Pancreas (tissue), 10 donors: ENCODE measurements around the gene SMOC1. TPM values are rescaled to one million over a fixed set of nuclear protein-coding genes. Genes with fewer than 3 reads are reported as not detected.

Experiments used
- ATAC-seq, 4 donors: fragments of 200-7000 bp; cut with Tn5 transposase; one replicate each; pipeline versions ENCODE4 v1.8.0 to v1.9.1; 2020; ENCODE audit warnings: mild to moderate bottlenecking in 4 of 4, moderate library complexity in 4 of 4
- DNase-seq, 6 donors: peaks; one replicate each; pipeline ENCODE4 v3.0.0-alpha.2; 2020
- FAIRE-seq: peaks from 2 replicates; lab custom pipeline; 2012; peaks lifted over from hg19 to GRCh38; lab: Jason Lieb, UNC
- H3K27ac ChIP-seq, 4 donors: fragments of 200-600 bp; sonication (generic); 1 replicate in 3 of 4; 2 replicates in 1 of 4; pipeline versions ENCODE4 v1.5.0 to v1.8.0; 2020
- H3K27me3 ChIP-seq, 4 donors: fragments of 200-600 bp; one replicate each; pipeline ENCODE4 v1.8.0; 2021
- H3K36me3 ChIP-seq, 3 donors: fragments of 200-600 bp; sonication (generic) in 1 of 3; one replicate each; pipeline versions ENCODE4 v1.5.0 to v1.8.0; 2020 to 2021
- H3K4me1 ChIP-seq, 3 donors: fragments of 200-600 bp; one replicate each; pipeline ENCODE4 v1.8.0; 2021
- H3K4me3 ChIP-seq, 4 donors: fragments of 200-600 bp; sonication (generic) in 2 of 4; one replicate each; pipeline versions ENCODE4 v1.5.0 to v1.8.0; 2020 to 2021
- H3K9me3 ChIP-seq, 4 donors: fragments of 200-600 bp; one replicate each; pipeline ENCODE4 v1.8.0; 2021
- WGBS, 2 donors: extraction: QIAGEN DNeasy Blood & Tissue Kit; methylation state at CpG; one replicate each; pipeline ENCODE4 v1.1.7; 2013; 5-methylcytosine and 5-hydroxymethylcytosine counted together
- intact Hi-C, 3 donors: fragments of 100-400 bp; cut with DNase I; formaldehyde crosslinking; loops; one replicate each; pipeline versions ENCODE4 v1.11.1 to v1.14.2; 2022
- polyA plus RNA-seq, 2 donors: library from polyadenylated mRNA; stranded (reverse); fragments of 200-250 nt; gene quantifications; one replicate each; pipeline ENCODE4 v1.2.3, GENCODE V29; 2013
- total RNA-seq, 6 donors: library from RNA; stranded (reverse); fragmentation: NEBNext Ultra II Directional in 4 of 6; extraction: Animal tissue kit (Norgen Biotek cat#: 25700) in 4 of 6; gene quantifications; one replicate each; pipeline versions ENCODE4 v1.2.1 to v1.2.4, GENCODE V29; 2021 to 2023
- TF ChIP-seq, protein P1 (sequence below), 4 donors: fragments of 200-600 bp; sonication (generic) in 3 of 4; IDR thresholded peaks; one replicate each; pipeline versions ENCODE4 v1.5.0 to v1.8.0; 2021; ENCODE audit warnings: antibody characterized with exemption in 4 of 4
- donor health status: healthy with polysubstance abuse.
- donor health status: DM: no; HTN: no; CAD: no; lungs with moderate emphysema.
- donor health status: DM: no; HTN: no; CAD: no.
- donor health status: control.
- donor health status: control.
- donor health status: Bipolar disorder and iron deficiency.
- donor health status: DM: yes; HTN: yes; CAD: no.
- donor health status: DM: no; HTN: no; CAD: no.
- donor health status: DM: no; HTN: no; CAD: no.
- donor health status: DM: yes; HTN: yes; CAD: no.

Gene SMOC1
- total and polyA plus RNA-seq, 8 donors, result 2.2 to 55.7 (median 6.3) TPM

DNA sequence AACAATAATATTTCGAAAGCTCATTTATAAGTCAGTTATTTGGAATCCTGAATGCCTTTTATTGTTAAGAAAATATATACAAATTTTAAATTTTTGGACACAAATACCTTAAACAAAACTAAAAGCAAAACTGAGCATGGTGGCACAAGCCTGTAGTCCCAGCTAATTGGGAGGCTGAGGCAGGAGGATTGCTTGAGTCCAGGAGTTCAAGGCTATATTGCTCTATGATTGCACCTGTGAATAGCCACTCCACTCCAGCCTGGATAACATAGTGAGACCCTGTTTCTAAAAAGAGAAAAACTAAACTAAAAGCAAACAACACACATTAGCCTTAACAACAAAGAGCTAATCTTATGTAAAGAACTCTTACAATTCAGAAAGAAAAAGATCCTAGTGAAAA is 78.8 kb downstream of the SMOC1 start:
- Histone ChIP-seq H3K36me3 (no peaks in the 10 kb centered on the region), H3K4me1 (no peaks in the 10 kb centered on the region), H3K9me3 (no peaks in the 10 kb centered on the region), H3K27me3 (no peaks in the 10 kb centered on the region), H3K4me3 (no peak overlapping the region), H3K27ac (no peak overlapping the region)
- FAIRE-seq, result no peak
- DNase-seq, result no peak
- TF ChIP-seq, protein P1, sequence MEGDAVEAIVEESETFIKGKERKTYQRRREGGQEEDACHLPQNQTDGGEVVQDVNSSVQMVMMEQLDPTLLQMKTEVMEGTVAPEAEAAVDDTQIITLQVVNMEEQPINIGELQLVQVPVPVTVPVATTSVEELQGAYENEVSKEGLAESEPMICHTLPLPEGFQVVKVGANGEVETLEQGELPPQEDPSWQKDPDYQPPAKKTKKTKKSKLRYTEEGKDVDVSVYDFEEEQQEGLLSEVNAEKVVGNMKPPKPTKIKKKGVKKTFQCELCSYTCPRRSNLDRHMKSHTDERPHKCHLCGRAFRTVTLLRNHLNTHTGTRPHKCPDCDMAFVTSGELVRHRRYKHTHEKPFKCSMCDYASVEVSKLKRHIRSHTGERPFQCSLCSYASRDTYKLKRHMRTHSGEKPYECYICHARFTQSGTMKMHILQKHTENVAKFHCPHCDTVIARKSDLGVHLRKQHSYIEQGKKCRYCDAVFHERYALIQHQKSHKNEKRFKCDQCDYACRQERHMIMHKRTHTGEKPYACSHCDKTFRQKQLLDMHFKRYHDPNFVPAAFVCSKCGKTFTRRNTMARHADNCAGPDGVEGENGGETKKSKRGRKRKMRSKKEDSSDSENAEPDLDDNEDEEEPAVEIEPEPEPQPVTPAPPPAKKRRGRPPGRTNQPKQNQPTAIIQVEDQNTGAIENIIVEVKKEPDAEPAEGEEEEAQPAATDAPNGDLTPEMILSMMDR (IDR thresholded peaks at IDR 0.05), result no peak
- ATAC-seq, result no peak
- 38 to 97% methylated on average over 1 of the region's 1 CpG for WGBS, 2 donors
- intact Hi-C loops, result no loop called here

DNA sequence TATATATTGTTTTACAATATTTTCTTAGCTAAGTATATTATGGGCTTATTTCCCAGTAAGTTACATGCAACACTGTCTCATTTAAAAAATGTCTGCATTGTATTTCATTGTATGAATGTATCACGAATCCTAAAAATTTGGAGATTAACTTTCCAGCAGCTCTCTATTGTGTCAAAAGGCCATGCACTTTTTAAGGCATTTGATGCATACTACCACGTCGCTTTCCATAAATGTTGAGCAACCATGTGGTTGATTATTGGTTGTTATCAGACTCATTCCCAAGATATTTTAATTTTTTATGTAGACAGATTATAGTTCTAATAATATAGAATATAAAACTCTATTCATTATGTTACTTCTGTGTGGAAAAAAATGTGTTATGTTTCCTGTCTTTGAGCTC is 79.9 kb downstream of the SMOC1 start:
- TF ChIP-seq, protein P1 (IDR thresholded peaks at IDR 0.05), result no peak
- no peak overlapping the region for H3K4me3 ChIP-seq
- ATAC-seq (no peak), DNase-seq (no peak), FAIRE-seq (no peak)
- H3K27me3 ChIP-seq, result no peaks in the 10 kb centered on the region
- H3K4me1 ChIP-seq, result no peaks in the 10 kb centered on the region
- 90 to 91% methylated on average over 3 of the region's 3 CpGs for WGBS, 2 donors
- no peaks in the 10 kb centered on the region for H3K9me3 ChIP-seq
- no peak overlapping the region for H3K27ac ChIP-seq
- no peaks in the 10 kb centered on the region for H3K36me3 ChIP-seq
- intact Hi-C loops, result no loop called here

DNA sequence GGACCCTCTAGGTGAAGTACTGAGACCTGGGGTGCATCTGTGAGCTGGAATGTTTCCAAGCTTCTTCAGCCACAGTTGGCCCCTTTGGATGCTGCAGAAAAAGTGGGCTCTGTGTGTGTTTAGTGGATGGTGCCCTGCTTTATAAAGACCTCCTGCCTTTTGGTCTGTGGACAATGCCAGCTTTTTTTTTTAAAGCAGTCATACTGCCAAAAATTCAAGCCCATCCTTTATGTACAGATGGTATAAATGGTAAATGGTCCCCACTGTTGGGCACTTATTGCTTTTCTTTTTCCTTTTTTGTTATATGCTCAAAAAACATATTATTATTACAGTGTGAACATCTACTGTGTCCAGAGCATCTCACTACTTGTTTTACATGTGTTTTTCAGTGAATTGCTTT is 81.1 kb downstream of the SMOC1 start:
- no peak for DNase-seq
- intact Hi-C loops, result no loop called here
- Histone ChIP-seq H3K36me3 (no peaks in the 10 kb centered on the region), H3K4me3 (no peak overlapping the region), H3K27ac (no peak overlapping the region), H3K27me3 (no peaks in the 10 kb centered on the region), H3K9me3 (no peaks in the 10 kb centered on the region), H3K4me1 (no peaks in the 10 kb centered on the region)
- no peak for ATAC-seq
- no peak for FAIRE-seq
- TF ChIP-seq, protein P1 (IDR thresholded peaks at IDR 0.05), result no peak

DNA sequence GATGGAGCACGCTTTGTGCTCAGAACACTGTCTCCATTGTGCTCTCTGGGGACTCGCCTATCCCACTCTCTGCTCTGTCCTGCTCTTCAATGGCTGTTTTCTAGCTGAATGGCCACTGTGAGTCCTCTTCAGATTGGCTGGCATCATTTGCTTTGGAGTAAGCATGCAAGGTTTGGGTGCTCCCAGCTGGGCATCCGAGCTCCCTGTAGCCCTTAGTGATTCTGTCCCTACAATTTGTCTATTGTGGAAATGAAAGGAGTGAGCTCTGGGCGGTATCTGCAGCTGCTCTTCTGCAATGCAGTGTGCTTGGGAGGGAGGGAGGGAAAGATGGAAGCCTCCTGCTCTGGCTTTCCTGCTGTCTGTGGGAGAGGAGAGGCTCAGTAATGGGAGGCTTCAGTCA is 84.8 kb downstream of the SMOC1 start:
- ATAC-seq, result no peak
- Histone ChIP-seq H3K9me3 (no peaks in the 10 kb centered on the region), H3K27me3 (no peaks in the 10 kb centered on the region), H3K27ac (no peak overlapping the region), H3K4me1 (no peaks in the 10 kb centered on the region), H3K36me3 (no peaks in the 10 kb centered on the region), H3K4me3 (no peak overlapping the region)
- no peak for DNase-seq
- TF ChIP-seq, protein P1 (IDR thresholded peaks at IDR 0.05), result no peak
- intact Hi-C loops, result no loop called here
- no peak for FAIRE-seq
- WGBS, 2 donors, result 88 to 91% methylated on average over 4 of the region's 4 CpGs

DNA sequence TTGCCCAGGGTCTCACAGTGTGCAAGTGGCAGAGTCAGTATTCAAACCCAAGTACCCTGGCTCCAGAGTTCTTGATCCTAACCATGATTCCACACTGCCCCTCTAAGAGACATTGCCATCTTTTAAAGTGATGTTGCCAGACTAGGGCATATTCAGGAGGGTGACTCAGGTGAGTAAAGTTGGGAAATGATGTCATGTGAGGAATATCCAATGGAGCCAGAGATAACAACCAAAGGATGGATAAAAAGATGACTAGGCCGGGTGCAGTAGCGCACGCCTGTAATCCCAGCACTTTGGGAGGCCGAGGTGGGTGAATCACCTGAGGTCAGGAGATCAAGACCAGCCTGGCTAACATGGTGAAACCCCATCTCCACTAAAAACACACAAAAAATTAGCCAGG is 85.6 kb downstream of the SMOC1 start:
- intact Hi-C loops, result no loop called here
- WGBS, 2 donors, result 96 to 97% methylated on average over 4 of the region's 4 CpGs
- DNase-seq (no peak), FAIRE-seq (no peak), ATAC-seq (no peak)
- Histone ChIP-seq H3K27ac (no peak overlapping the region), H3K27me3 (no peaks in the 10 kb centered on the region), H3K4me1 (no peaks in the 10 kb centered on the region), H3K36me3 (no peaks in the 10 kb centered on the region), H3K4me3 (no peak overlapping the region), H3K9me3 (no peaks in the 10 kb centered on the region)
- TF ChIP-seq, protein P1 (IDR thresholded peaks at IDR 0.05), result no peak
